ENCODE measurements around the gene STK39. TPM values are rescaled to one million over a fixed set of nuclear protein-coding genes. Genes with fewer than 3 reads are reported as not detected.

Gene STK39
- total and polyA plus RNA-seq, 9 of the 15 experiments (the other 6 are each of a cell fraction or from before 2014, with no cell fraction given): 0.19 to 0.76 (median 0.51) TPM

GRCh38 chr2:168215813-168216212 is 31.6 kb downstream of the STK39 start:
- Histone ChIP-seq H3K4me1 (replicated peaks in 1 of 2; ENCODE audit: control insufficient read depth in 2 of 2, insufficient read depth in 2 of 2, low read length in 2 of 2) (no peaks in the 10 kb centered on the region; a peak in 1 of 5 replicates), H3K27me3 (ENCODE audit: control insufficient read depth in 2 of 2, insufficient read depth in 2 of 2, low read length in 2 of 2) (peaks cover 2 to 4% of the 10 kb centered on the region in 2 experiments; a peak in 2 of 5 replicates), H3K79me2 (ENCODE audit: control insufficient read depth, insufficient read depth, low read length) (no peaks in the 10 kb centered on the region), H3K9ac (ENCODE audit: insufficient read depth in 1 of 2, low read depth in 2 of 2, low read length in 2 of 2) (no peak overlapping the region), H3K27ac (ENCODE audit: extremely low read depth, low read depth, low read length) (no peak overlapping the region), H3K9me1 (ENCODE audit: control insufficient read depth, insufficient read depth, low read length) (no peaks in the 10 kb centered on the region), H3K4me3 (no peak overlapping the region), H4K20me1 (replicated peaks; ENCODE audit: control insufficient read depth, insufficient read depth, low read length) (no peaks in the 10 kb centered on the region), H3K9me3 (replicated peaks; ENCODE audit: control insufficient read depth, insufficient read depth, low read depth, low read length) (no peaks in the 10 kb centered on the region), H3K4me2 (ENCODE audit: insufficient read depth, low read length) (no peak overlapping the region), H3K36me3 (ENCODE audit: control insufficient read depth, insufficient read depth, low read length) (no peaks in the 10 kb centered on the region), H2AFZ (ENCODE audit: low read depth, low read length) (no peak overlapping the region)
- DNase-seq (ENCODE audit: extremely low read depth in 1 of 4, low spot score in 3 of 4) (no peak), FAIRE-seq (no peak), ATAC-seq (no peak)
- CTCF ChIA-PET (ENCODE audit: low intra/inter-chr PET ratio): no interaction called here
- no peak for TF ChIP-seq ZKSCAN8 (CRISPR knock-in tag; IDR thresholded peaks at IDR 0.05)
- no peak for TF ChIP-seq ZNF408 (CRISPR knock-in tag; IDR thresholded peaks at IDR 0.05; ENCODE audit: low read depth)
- no peak for TF ChIP-seq NR2C1 (IDR thresholded peaks at IDR 0.05)
- no peak for TF ChIP-seq NR2C1 (tag; IDR thresholded peaks at IDR 0.05)
- TF ChIP-seq CBFA2T3 (IDR thresholded peaks at IDR 0.05): no peak
- TF ChIP-seq DLX4 (CRISPR knock-in tag; IDR thresholded peaks at IDR 0.05): no peak
- no peak for TF ChIP-seq ZNF280A (IDR thresholded peaks at IDR 0.05; ENCODE audit: low read depth, partially characterized antibody)
- TF ChIP-seq ETV5 (CRISPR knock-in tag; IDR thresholded peaks at IDR 0.05; ENCODE audit: low read depth): no peak
- no peak for TF ChIP-seq ZNF79 (CRISPR knock-in tag; IDR thresholded peaks at IDR 0.05; ENCODE audit: low read depth)
- no peak for TF ChIP-seq BRCA1 (IDR thresholded peaks at IDR 0.05)
- TF ChIP-seq BRCA1 (CRISPR knock-in tag; IDR thresholded peaks at IDR 0.05): no peak
- no peak for TF ChIP-seq PBX2 (CRISPR knock-in tag; IDR thresholded peaks at IDR 0.05; ENCODE audit: low read depth)
- TF ChIP-seq PBX2 (tag; conservative IDR thresholded peaks at IDR 0.05; ENCODE audit: low read depth): no peak
- TF ChIP-seq KHSRP (IDR thresholded peaks at IDR 0.05): no peak
- POLR2A ChIA-PET: interaction anchor here (1.0 kb wide), 1 partner anchor 721 kb away, joined by 3 read pairs; no protein-coding TSS in a partner anchor
- intact Hi-C loops (cut with micrococcal nuclease) (no loop called here), in situ Hi-C loops (cut with MboI) (no loop called here)
- BruUV-seq (replicated peaks): no TSS peak
- 8% methylated on average over 1 of the region's 1 CpG for WGBS (ENCODE audit: insufficient coverage, low coverage, missing lambda C conversion rate)

All from K562 (cell line).